GM23338 (cell line): ENCODE measurements around the gene MAPRE3. TPM values are rescaled to one million over a fixed set of nuclear protein-coding genes. Genes with fewer than 3 reads are reported as not detected.
A peak's percentile ranks its signal among the peaks of the same experiment; 100 is the strongest.

Source experiments
- ATAC-seq: fragments of 200-7000 bp; cut with Tn5 transposase; 3 replicates; pipeline ENCODE4 v1.9.1; 2020
- DNase-seq: peaks from one replicate; pipeline ENCODE4 v3.0.0-alpha.2; 2015; ENCODE audit warnings: low spot score
- H2AFZ ChIP-seq: fragments of 200-600 bp; sonication (generic); 2 replicates; pipeline ENCODE4 v1.8.0; 2016; ENCODE audit warnings: antibody characterized with exemption, mild to moderate bottlenecking, moderate library complexity
- H3F3A ChIP-seq: fragments of 200-600 bp; sonication (generic); replicated peaks from 2 replicates; pipeline ENCODE4 v1.8.0; 2017; ENCODE audit warnings: antibody characterized with exemption, mixed run types, low read depth
- H3K27ac ChIP-seq: fragments of 200-600 bp; sonication (generic); 2 replicates; pipeline ENCODE4 v1.6.1; 2016; ENCODE audit warnings: low read depth
- H3K27me3 ChIP-seq: fragments of 200-600 bp; sonication (generic); 2 replicates; pipeline ENCODE4 v1.8.0; 2016; ENCODE audit warnings: mild to moderate bottlenecking, mixed run types, moderate library complexity; ENCODE audit not compliant: insufficient read depth
- H3K36me3 ChIP-seq: fragments of 200-600 bp; sonication (generic); 2 replicates; pipeline ENCODE4 v1.8.0; 2016; ENCODE audit warnings: mild to moderate bottlenecking; ENCODE audit not compliant: insufficient read depth
- H3K4me1 ChIP-seq: fragments of 200-600 bp; sonication (generic); 2 replicates; pipeline ENCODE4 v1.8.0; 2016; ENCODE audit warnings: mild to moderate bottlenecking, moderate library complexity; ENCODE audit not compliant: insufficient read depth
- H3K4me2 ChIP-seq: fragments of 200-600 bp; sonication (generic); 2 replicates; pipeline ENCODE4 v1.7.1; 2017; ENCODE audit warnings: mixed run types
- H3K4me3 ChIP-seq: fragments of 200-600 bp; sonication (generic); 2 replicates; pipeline ENCODE4 v1.6.1; 2016; ENCODE audit warnings: mixed run types
- H3K79me2 ChIP-seq: fragments of 200-600 bp; sonication (generic); replicated peaks from 2 replicates; pipeline ENCODE4 v1.8.0; 2017; ENCODE audit warnings: mild to moderate bottlenecking; ENCODE audit not compliant: insufficient read depth
- H3K9me2 ChIP-seq: fragments of 200-600 bp; sonication (generic); 2 replicates; pipeline ENCODE4 v1.8.0; 2017; ENCODE audit not compliant: insufficient read depth
- H4K20me1 ChIP-seq: fragments of 200-600 bp; sonication (generic); replicated peaks from 2 replicates; pipeline ENCODE4 v1.8.0; 2017; ENCODE audit warnings: mild to moderate bottlenecking; ENCODE audit not compliant: insufficient read depth
- H3K27ac Mint-ChIP-seq: 2 replicates; pipeline ENCODE4 v1.8.0; 2020; ENCODE audit warnings: inconsistent platforms, mild to moderate bottlenecking, moderate library complexity, mixed read lengths
- H3K27me3 Mint-ChIP-seq: 3 replicates; pipeline ENCODE4 v1.8.0; 2022; ENCODE audit warnings: low read depth, mild to moderate bottlenecking, moderate library complexity, mixed read lengths, inconsistent platforms; ENCODE audit not compliant: insufficient read depth, poor library complexity
- H3K36me3 Mint-ChIP-seq: 3 replicates; pipeline ENCODE4 v1.8.0; 2021; ENCODE audit warnings: low read depth, mild to moderate bottlenecking, inconsistent platforms, moderate library complexity, mixed read lengths
- H3K4me1 Mint-ChIP-seq: 3 replicates; pipeline ENCODE4 v1.8.0; 2020; ENCODE audit warnings: mild to moderate bottlenecking, inconsistent platforms, mixed read lengths
- H3K4me3 Mint-ChIP-seq: 3 replicates; pipeline ENCODE4 v1.8.0; 2021; ENCODE audit warnings: moderate library complexity, mild to moderate bottlenecking, inconsistent platforms, mixed read lengths
- H3K9me3 Mint-ChIP-seq: 3 replicates; pipeline ENCODE4 v1.8.0; 2020; ENCODE audit warnings: moderate library complexity, mild to moderate bottlenecking, inconsistent platforms, mixed read lengths
- CREB1 ChIP-seq: fragments of 250-450 bp; sonication (Bioruptor Pico); IDR thresholded peaks from 2 replicates; pipeline ENCODE4 v1.5.0; 2020; ENCODE audit warnings: low read depth, mild to moderate bottlenecking, moderate library complexity
- EZH2 ChIP-seq: fragments of 200-600 bp; sonication (generic); IDR thresholded peaks from one replicate; pipeline ENCODE4 v1.8.0; 2017; ENCODE audit warnings: antibody characterized with exemption, mild to moderate bottlenecking, low read depth; ENCODE audit not compliant: unreplicated experiment
- EZH2phosphoT487 ChIP-seq: fragments of 200-600 bp; sonication (generic); IDR thresholded peaks from one replicate; pipeline ENCODE4 v1.8.1; 2018; ENCODE audit warnings: antibody characterized with exemption; ENCODE audit not compliant: unreplicated experiment
- JUNB ChIP-seq: IDR thresholded peaks from one replicate; pipeline ENCODE4 v1.6.1; 2016; ENCODE audit warnings: antibody characterized with exemption; ENCODE audit not compliant: unreplicated experiment
- POLR2AphosphoS5 ChIP-seq: IDR thresholded peaks from 2 replicates; pipeline ENCODE4 v1.6.1; 2016; ENCODE audit warnings: antibody characterized with exemption, low read depth
- STAT1 ChIP-seq: IDR thresholded peaks from one replicate; pipeline ENCODE4 v1.6.1; 2016; ENCODE audit warnings: antibody characterized with exemption; ENCODE audit not compliant: unreplicated experiment
- ZNF114 ChIP-seq: fragments of 250-450 bp; sonication (Bioruptor Pico); IDR thresholded peaks from 2 replicates; pipeline ENCODE4 v1.5.0; 2020; ENCODE audit warnings: mild to moderate bottlenecking, moderate library complexity
- ZNF331 ChIP-seq: fragments of 250-450 bp; sonication (Bioruptor Pico); IDR thresholded peaks from 2 replicates; pipeline ENCODE4 v1.5.0; 2020; ENCODE audit warnings: low read depth, mild to moderate bottlenecking, moderate library complexity
- polyA plus RNA-seq: library from polyadenylated mRNA; unstranded; fragments of >200 nt; fragmentation: Nextera tagmentation; extraction: Ambion mirVana; gene quantifications from 2 replicates; pipeline ENCODE4 v1.2.1, GENCODE V29; 2016
- total RNA-seq: library from RNA; depleted of rRNA; stranded (reverse); fragments of >200 nt; shearing (Covaris generic); gene quantifications from 2 replicates; pipeline ENCODE4 v1.2.3, GENCODE V29; 2014
- TF ChIP-seq, protein P1 (sequence below), 2 experiments: fragments of 200-600 bp in 1 of 2; sonication (generic) in 1 of 2; conservative IDR thresholded peaks; 2 replicates each; pipeline versions ENCODE4 v1.5.1 to v1.6.1; 2016 to 2017; ENCODE audit warnings: antibody characterized with exemption in 2 of 2, low read depth in 2 of 2, mild to moderate bottlenecking in 2 of 2, moderate library complexity in 1 of 2
- TF ChIP-seq, protein P2 (sequence below): IDR thresholded peaks from 2 replicates; pipeline ENCODE4 v1.6.1; 2016; ENCODE audit warnings: antibody characterized with exemption
- TF ChIP-seq, protein P3 (sequence below): IDR thresholded peaks from one replicate; pipeline ENCODE4 v1.6.1; 2018; ENCODE audit warnings: antibody characterized with exemption; ENCODE audit not compliant: unreplicated experiment
- TF ChIP-seq, protein P4 (sequence below): fragments of 250-450 bp; sonication (Bioruptor Pico); IDR thresholded peaks from 2 replicates; pipeline ENCODE4 v1.5.0; 2020; ENCODE audit warnings: mild to moderate bottlenecking, moderate library complexity

Gene MAPRE3
- total and polyA plus RNA-seq, 2 experiments from 2014 or later, result 3.3 to 4.5 TPM

DNA sequence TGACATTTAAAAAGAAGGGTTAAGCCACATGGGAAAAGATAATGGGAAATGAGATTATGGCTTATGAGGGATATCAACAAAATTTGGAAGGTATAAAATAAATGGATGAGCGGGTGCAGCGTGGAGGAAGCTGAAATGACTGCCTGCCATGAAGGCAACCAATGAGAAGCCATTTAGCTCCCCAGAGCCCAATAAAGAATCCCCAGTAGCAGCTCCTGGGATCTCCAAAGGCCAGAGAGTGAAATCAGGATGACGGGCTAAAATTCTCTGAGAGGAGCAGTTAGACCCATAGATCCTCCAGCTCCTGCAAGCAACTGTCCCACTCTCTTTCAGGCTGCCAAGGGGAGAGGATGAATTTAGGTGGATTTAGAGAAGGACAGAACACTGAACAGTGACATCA lies 12.9 kb upstream of the MAPRE3 start:
- ATAC-seq, result no peak; the same call in 2 of the 3 replicates

More for the DNA sequence above, 12.9 kb upstream of the MAPRE3 start:
- Histone ChIP-seq H3K4me1 (no peaks in the 10 kb centered on the region), H3K4me3 (no peak overlapping the region), H3K9me2 (no peaks in the 10 kb centered on the region), H3K36me3 (no peaks in the 10 kb centered on the region), H3K4me2 (no peak overlapping the region), H3K27ac (no peak overlapping the region), H3F3A (no peaks in the 10 kb centered on the region), H4K20me1 (no peaks in the 10 kb centered on the region), H3K27me3 (no peaks in the 10 kb centered on the region), H2AFZ (peak overlapping the region; percentile 74; the same call in 1 of the 2 replicates), H3K79me2 (no peaks in the 10 kb centered on the region)
- no peaks in the 10 kb centered on the region for H3K4me1 Mint-ChIP-seq
- H3K27ac Mint-ChIP-seq, result no peak overlapping the region
- H3K9me3 Mint-ChIP-seq, result no peaks in the 10 kb centered on the region
- no peaks in the 10 kb centered on the region for H3K36me3 Mint-ChIP-seq
- H3K4me3 Mint-ChIP-seq, result no peak overlapping the region
- peak; percentile 27 for DNase-seq
- no peak for TF ChIP-seq JUNB
- TF ChIP-seq EZH2, result no peak
- TF ChIP-seq, protein P1, sequence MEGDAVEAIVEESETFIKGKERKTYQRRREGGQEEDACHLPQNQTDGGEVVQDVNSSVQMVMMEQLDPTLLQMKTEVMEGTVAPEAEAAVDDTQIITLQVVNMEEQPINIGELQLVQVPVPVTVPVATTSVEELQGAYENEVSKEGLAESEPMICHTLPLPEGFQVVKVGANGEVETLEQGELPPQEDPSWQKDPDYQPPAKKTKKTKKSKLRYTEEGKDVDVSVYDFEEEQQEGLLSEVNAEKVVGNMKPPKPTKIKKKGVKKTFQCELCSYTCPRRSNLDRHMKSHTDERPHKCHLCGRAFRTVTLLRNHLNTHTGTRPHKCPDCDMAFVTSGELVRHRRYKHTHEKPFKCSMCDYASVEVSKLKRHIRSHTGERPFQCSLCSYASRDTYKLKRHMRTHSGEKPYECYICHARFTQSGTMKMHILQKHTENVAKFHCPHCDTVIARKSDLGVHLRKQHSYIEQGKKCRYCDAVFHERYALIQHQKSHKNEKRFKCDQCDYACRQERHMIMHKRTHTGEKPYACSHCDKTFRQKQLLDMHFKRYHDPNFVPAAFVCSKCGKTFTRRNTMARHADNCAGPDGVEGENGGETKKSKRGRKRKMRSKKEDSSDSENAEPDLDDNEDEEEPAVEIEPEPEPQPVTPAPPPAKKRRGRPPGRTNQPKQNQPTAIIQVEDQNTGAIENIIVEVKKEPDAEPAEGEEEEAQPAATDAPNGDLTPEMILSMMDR (conservative IDR thresholded peaks at IDR 0.05; ENCODE audit: low read depth in 2 of 2), result no peak
- TF ChIP-seq, protein P2, sequence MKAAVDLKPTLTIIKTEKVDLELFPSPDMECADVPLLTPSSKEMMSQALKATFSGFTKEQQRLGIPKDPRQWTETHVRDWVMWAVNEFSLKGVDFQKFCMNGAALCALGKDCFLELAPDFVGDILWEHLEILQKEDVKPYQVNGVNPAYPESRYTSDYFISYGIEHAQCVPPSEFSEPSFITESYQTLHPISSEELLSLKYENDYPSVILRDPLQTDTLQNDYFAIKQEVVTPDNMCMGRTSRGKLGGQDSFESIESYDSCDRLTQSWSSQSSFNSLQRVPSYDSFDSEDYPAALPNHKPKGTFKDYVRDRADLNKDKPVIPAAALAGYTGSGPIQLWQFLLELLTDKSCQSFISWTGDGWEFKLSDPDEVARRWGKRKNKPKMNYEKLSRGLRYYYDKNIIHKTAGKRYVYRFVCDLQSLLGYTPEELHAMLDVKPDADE, result no peak
- TF ChIP-seq EZH2phosphoT487, result no peak
- TF ChIP-seq CREB1 (CRISPR knock-in tag), result no peak
- TF ChIP-seq, protein P3, sequence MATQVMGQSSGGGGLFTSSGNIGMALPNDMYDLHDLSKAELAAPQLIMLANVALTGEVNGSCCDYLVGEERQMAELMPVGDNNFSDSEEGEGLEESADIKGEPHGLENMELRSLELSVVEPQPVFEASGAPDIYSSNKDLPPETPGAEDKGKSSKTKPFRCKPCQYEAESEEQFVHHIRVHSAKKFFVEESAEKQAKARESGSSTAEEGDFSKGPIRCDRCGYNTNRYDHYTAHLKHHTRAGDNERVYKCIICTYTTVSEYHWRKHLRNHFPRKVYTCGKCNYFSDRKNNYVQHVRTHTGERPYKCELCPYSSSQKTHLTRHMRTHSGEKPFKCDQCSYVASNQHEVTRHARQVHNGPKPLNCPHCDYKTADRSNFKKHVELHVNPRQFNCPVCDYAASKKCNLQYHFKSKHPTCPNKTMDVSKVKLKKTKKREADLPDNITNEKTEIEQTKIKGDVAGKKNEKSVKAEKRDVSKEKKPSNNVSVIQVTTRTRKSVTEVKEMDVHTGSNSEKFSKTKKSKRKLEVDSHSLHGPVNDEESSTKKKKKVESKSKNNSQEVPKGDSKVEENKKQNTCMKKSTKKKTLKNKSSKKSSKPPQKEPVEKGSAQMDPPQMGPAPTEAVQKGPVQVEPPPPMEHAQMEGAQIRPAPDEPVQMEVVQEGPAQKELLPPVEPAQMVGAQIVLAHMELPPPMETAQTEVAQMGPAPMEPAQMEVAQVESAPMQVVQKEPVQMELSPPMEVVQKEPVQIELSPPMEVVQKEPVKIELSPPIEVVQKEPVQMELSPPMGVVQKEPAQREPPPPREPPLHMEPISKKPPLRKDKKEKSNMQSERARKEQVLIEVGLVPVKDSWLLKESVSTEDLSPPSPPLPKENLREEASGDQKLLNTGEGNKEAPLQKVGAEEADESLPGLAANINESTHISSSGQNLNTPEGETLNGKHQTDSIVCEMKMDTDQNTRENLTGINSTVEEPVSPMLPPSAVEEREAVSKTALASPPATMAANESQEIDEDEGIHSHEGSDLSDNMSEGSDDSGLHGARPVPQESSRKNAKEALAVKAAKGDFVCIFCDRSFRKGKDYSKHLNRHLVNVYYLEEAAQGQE, result no peak
- TF ChIP-seq ZNF114, result no peak
- TF ChIP-seq, protein P4, sequence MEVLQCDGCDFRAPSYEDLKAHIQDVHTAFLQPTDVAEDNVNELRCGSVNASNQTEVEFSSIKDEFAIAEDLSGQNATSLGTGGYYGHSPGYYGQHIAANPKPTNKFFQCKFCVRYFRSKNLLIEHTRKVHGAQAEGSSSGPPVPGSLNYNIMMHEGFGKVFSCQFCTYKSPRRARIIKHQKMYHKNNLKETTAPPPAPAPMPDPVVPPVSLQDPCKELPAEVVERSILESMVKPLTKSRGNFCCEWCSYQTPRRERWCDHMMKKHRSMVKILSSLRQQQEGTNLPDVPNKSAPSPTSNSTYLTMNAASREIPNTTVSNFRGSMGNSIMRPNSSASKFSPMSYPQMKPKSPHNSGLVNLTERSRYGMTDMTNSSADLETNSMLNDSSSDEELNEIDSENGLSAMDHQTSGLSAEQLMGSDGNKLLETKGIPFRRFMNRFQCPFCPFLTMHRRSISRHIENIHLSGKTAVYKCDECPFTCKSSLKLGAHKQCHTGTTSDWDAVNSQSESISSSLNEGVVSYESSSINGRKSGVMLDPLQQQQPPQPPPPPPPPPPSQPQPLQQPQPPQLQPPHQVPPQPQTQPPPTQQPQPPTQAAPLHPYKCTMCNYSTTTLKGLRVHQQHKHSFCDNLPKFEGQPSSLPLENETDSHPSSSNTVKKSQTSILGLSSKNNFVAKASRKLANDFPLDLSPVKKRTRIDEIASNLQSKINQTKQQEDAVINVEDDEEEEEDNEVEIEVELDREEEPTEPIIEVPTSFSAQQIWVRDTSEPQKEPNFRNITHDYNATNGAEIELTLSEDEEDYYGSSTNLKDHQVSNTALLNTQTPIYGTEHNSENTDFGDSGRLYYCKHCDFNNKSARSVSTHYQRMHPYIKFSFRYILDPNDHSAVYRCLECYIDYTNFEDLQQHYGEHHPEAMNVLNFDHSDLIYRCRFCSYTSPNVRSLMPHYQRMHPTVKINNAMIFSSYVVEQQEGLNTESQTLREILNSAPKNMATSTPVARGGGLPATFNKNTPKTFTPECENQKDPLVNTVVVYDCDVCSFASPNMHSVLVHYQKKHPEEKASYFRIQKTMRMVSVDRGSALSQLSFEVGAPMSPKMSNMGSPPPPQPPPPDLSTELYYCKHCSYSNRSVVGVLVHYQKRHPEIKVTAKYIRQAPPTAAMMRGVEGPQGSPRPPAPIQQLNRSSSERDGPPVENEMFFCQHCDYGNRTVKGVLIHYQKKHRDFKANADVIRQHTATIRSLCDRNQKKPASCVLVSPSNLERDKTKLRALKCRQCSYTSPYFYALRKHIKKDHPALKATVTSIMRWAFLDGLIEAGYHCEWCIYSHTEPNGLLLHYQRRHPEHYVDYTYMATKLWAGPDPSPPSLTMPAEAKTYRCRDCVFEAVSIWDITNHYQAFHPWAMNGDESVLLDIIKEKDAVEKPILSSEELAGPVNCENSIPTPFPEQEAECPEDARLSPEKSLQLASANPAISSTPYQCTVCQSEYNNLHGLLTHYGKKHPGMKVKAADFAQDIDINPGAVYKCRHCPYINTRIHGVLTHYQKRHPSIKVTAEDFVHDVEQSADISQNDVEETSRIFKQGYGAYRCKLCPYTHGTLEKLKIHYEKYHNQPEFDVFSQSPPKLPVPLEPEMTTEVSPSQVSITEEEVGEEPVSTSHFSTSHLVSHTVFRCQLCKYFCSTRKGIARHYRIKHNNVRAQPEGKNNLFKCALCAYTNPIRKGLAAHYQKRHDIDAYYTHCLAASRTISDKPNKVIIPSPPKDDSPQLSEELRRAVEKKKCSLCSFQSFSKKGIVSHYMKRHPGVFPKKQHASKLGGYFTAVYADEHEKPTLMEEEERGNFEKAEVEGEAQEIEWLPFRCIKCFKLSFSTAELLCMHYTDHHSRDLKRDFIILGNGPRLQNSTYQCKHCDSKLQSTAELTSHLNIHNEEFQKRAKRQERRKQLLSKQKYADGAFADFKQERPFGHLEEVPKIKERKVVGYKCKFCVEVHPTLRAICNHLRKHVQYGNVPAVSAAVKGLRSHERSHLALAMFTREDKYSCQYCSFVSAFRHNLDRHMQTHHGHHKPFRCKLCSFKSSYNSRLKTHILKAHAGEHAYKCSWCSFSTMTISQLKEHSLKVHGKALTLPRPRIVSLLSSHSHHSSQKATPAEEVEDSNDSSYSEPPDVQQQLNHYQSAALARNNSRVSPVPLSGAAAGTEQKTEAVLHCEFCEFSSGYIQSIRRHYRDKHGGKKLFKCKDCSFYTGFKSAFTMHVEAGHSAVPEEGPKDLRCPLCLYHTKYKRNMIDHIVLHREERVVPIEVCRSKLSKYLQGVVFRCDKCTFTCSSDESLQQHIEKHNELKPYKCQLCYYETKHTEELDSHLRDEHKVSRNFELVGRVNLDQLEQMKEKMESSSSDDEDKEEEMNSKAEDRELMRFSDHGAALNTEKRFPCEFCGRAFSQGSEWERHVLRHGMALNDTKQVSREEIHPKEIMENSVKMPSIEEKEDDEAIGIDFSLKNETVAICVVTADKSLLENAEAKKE, result no peak
- no peak for TF ChIP-seq ZNF331 (CRISPR knock-in tag)
- TF ChIP-seq STAT1, result no peak
- no peak for TF ChIP-seq POLR2AphosphoS5
- H3K27me3 Mint-ChIP-seq, result peaks cover 10% of the 10 kb centered on the region
